Measurements from ENCODE around the gene PIP5KL1.

GRCh38 chr9:127934248-127934647, 3.7 kb upstream of the PIP5KL1 start:
- TF ChIP-seq CTCF (IDR thresholded peaks at IDR 0.05), result no peak
- TF ChIP-seq POLR2AphosphoS5 (IDR thresholded peaks at IDR 0.05), result no peak

Data from prostate gland (tissue), 2 donors.